Measurements from ENCODE around the gene FAM3D. TPM values are rescaled to one million over a fixed set of nuclear protein-coding genes. Genes with fewer than 3 reads are reported as not detected.

The FAM3D gene
- total and polyA plus RNA-seq, 12 donors: 0.07 to 0.37 TPM; not detected in 10

DNA sequence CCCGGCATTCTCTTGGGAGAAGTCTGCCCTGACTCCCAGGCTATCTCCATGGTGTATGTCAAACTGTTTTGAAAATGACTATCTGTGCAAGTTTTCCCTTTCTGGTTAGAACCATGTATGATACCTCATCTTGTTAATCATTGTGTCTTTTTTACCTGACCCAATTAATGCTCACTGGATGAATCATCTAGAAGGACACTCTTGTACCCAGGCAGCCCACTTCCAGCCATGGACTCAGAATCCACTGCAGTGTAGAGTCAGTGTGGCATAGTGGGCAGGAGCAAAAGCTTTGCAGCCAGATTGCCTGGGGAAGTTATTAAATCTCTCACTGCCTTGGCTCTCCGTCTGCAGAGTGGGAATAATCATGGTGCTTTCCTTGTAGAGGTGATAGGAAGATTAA lies 1.2 kb downstream of the FAM3D start:
- Histone ChIP-seq H3K4me1 (peaks cover 0 to 7% (median 0%) of the 10 kb centered on the region in 9 donors), H3K27ac (no peak overlapping the region), H3K27me3 (peaks cover 0 to 7% (median 0%) of the 10 kb centered on the region in 7 donors), H3K9me3 (no peaks in the 10 kb centered on the region), H3K36me3 (no peaks in the 10 kb centered on the region), H3K4me3 (no peak overlapping the region)
- ATAC-seq (no peak), DNase-seq (no peak)
- intact Hi-C loops (cut with DNase I): no loop called here
- TF ChIP-seq, protein P1, sequence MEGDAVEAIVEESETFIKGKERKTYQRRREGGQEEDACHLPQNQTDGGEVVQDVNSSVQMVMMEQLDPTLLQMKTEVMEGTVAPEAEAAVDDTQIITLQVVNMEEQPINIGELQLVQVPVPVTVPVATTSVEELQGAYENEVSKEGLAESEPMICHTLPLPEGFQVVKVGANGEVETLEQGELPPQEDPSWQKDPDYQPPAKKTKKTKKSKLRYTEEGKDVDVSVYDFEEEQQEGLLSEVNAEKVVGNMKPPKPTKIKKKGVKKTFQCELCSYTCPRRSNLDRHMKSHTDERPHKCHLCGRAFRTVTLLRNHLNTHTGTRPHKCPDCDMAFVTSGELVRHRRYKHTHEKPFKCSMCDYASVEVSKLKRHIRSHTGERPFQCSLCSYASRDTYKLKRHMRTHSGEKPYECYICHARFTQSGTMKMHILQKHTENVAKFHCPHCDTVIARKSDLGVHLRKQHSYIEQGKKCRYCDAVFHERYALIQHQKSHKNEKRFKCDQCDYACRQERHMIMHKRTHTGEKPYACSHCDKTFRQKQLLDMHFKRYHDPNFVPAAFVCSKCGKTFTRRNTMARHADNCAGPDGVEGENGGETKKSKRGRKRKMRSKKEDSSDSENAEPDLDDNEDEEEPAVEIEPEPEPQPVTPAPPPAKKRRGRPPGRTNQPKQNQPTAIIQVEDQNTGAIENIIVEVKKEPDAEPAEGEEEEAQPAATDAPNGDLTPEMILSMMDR (IDR thresholded peaks at IDR 0.05): no peak
- 88 to 90% methylated on average over 2 of the region's 2 CpGs for WGBS, 2 donors

DNA sequence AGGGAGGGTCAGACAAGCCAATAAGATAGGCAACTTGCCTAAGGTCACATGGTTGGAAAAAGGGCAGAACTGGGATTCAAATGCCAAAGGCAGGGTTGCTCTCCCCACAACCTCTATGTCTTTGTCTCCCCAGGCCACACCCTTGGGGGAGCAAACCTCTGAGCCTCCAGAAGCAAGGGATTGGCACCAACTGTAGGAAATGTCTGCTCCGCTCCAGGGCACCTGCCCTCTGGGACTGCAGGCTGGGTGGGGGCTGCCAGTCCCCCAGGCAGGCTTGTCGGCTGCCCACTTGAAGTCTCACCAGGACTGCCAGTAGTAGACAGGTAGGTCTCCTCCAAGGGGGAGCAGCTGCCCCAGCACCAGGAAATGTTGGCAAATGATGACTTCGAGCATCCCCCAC lies 2.0 kb downstream of the FAM3D start:
- WGBS, 2 donors: 87 to 89% methylated on average over 3 of the region's 3 CpGs
- no peak for DNase-seq
- TF ChIP-seq, protein P1 (IDR thresholded peaks at IDR 0.05): no peak
- no peak for ATAC-seq
- no peaks in the 10 kb centered on the region for H3K9me3 ChIP-seq
- peaks cover 0 to 7% (median 0%) of the 10 kb centered on the region in 9 donors for H3K4me1 ChIP-seq
- no peaks in the 10 kb centered on the region for H3K36me3 ChIP-seq
- no peak overlapping the region for H3K4me3 ChIP-seq
- no peak overlapping the region for H3K27ac ChIP-seq
- intact Hi-C loops (cut with DNase I): no loop called here
- peaks cover 0 to 7% (median 0%) of the 10 kb centered on the region in 7 donors for H3K27me3 ChIP-seq

DNA sequence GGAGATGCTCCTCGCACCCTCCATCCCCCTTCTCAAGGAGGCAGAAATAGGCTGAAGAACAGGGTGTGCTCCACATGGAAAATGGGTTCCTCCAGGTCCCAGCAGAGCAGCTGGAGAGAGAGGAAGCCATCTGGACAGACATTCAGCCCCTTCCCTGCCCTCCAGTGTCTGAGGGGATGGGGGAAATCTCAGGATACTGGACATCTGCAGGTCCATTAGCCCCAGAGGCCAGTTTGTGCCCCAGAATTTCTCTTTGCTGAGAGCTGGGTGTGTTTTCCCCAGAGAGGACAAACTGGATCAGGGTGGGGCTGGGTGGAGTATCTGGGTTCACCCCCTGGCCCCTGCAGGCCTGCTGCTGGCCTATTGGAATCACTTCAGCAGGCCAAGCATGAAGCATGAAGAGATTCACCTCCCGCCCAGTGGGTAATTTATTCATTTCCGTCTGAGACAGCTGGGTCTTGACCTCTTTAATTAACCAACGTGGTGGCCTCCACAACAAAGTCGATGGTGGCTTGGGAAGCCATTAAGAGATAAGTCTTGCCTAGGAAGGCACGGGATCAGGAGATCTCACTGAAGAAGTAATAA lies 4.6 kb downstream of the FAM3D start:
- intact Hi-C loops (cut with DNase I): no loop called here
- WGBS, 2 donors: 65 to 75% methylated on average over 6 of the region's 6 CpGs
- Histone ChIP-seq H3K4me3 (no peak overlapping the region), H3K9me3 (no peaks in the 10 kb centered on the region), H3K36me3 (no peaks in the 10 kb centered on the region), H3K27ac (no peak overlapping the region), H3K4me1 (peaks cover 0 to 5% (median 0%) of the 10 kb centered on the region in 9 donors), H3K27me3 (peaks cover 0 to 7% (median 0%) of the 10 kb centered on the region in 7 donors)
- TF ChIP-seq, protein P1 (IDR thresholded peaks at IDR 0.05): no peak
- no peak for DNase-seq
- ATAC-seq: no peak

DNA sequence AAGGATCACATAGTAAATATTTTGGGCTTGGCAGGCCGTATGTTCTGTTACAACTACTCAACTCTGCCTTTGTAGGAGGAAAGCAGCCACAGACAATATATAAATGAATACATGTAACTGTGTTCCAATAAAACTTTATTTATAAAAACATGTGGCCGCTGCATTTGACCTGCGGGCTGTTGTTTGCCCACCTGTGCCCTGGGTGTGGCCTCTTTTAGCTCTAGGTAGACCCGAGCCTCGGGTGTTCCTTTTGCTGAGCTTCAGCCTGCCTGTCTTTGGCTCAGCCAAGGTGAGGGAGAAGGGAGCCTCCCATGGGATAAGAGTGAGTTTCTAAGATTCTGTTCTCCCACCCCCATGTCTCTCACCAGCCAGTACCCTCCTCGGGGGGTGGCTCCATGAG lies 5.6 kb downstream of the FAM3D start:
- no peak overlapping the region for H3K27ac ChIP-seq
- H3K36me3 ChIP-seq: no peaks in the 10 kb centered on the region
- WGBS, 2 donors: 76 to 79% methylated on average over 6 of the region's 6 CpGs
- H3K4me3 ChIP-seq: no peak overlapping the region
- H3K4me1 ChIP-seq: no peaks in the 10 kb centered on the region
- intact Hi-C loops (cut with DNase I): no loop called here
- H3K9me3 ChIP-seq: no peaks in the 10 kb centered on the region
- peaks cover 0 to 7% (median 0%) of the 10 kb centered on the region in 7 donors for H3K27me3 ChIP-seq
- no peak for DNase-seq
- ATAC-seq: no peak
- TF ChIP-seq, protein P1 (IDR thresholded peaks at IDR 0.05): no peak

Measured in heart right ventricle (tissue), 16 donors.